Measurements from ENCODE around the gene SLC9A9.

DNA sequence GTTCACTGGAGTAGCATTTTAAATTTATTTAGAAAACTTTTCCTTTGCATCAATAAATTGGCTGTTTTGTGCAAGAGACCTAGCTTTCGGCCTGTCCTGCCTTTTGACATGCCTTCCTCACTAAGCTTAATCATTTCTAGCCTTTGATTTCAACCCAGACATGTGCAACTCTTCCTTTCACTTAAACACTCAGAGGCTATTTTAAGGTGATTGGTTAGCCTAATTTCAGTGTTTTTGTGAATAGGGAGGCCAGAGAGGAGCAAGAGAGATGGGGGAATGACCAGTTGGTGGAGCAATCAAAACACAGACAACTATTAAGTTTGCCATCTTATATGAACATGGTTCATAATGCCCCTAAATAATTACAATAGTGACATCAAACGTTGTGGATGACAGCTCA, 333.4 kb downstream of the SLC9A9 start:
- TF ChIP-seq CTCF (IDR thresholded peaks at IDR 0.05 in 8 of 11, conservative IDR thresholded peaks at IDR 0.05 in 3 of 11) (no peak), POLR2A (IDR thresholded peaks at IDR 0.05) (no peak)
